ENCODE measurements around the gene AVPR1A. TPM values are rescaled to one million over a fixed set of nuclear protein-coding genes. Genes with fewer than 3 reads are reported as not detected.

AVPR1A gene
- polyA plus RNA-seq, 1 donor = 5.5 TPM

GRCh38 chr12:63095369-63095980, 55.5 kb downstream of the AVPR1A start:
- DNase-seq = no peak

- DNase-seq = no peak
Measured at GRCh38 chr12:63093711-63094110, 57.3 kb downstream of the AVPR1A start.

- DNase-seq = no peak
Measured at GRCh38 chr12:63093084-63093483, 57.9 kb downstream of the AVPR1A start.

Other genes with a start within 250 kb of the AVPR1A start
- gene PPM1H, start 216.1 kb downstream of the AVPR1A start, polyA plus RNA-seq (ENCODE audit: insufficient read length) = 29.5 TPM

Measured in left kidney (tissue), 2 donors.